Neural crest cell (in vitro differentiated cells): ENCODE results near the gene CCL21. TPM values are rescaled to one million over a fixed set of nuclear protein-coding genes. Genes with fewer than 3 reads are reported as not detected.
"Not testable (repeated sequence)": the region's sequence is repeated elsewhere in the genome, so short reads cannot be mapped to it uniquely, and the experiment has no call there.

Experiments
- DNase-seq: peaks from one replicate; pipeline ENCODE4 v3.0.0; 2021; ENCODE audit warnings: low read depth, mixed read lengths, low spot score
- H3K27ac Mint-ChIP-seq: one replicate; pipeline ENCODE4 v1.8.0; 2021; ENCODE audit warnings: mild to moderate bottlenecking, mixed read lengths; ENCODE audit not compliant: unreplicated experiment
- H3K27me3 Mint-ChIP-seq: 2 replicates; pipeline ENCODE4 v1.8.0; 2021; ENCODE audit warnings: low read depth, mild to moderate bottlenecking, mixed read lengths
- H3K36me3 Mint-ChIP-seq: 2 replicates; pipeline ENCODE4 v1.8.0; 2021; ENCODE audit warnings: low read depth, mild to moderate bottlenecking, mixed read lengths
- H3K4me1 Mint-ChIP-seq: 2 replicates; pipeline ENCODE4 v1.8.0; 2021; ENCODE audit warnings: mixed read lengths
- H3K4me3 Mint-ChIP-seq: one replicate; pipeline ENCODE4 v1.8.0; 2021; ENCODE audit warnings: mild to moderate bottlenecking, mixed read lengths
- H3K9me3 Mint-ChIP-seq: 2 replicates; pipeline ENCODE4 v1.8.0; 2021; ENCODE audit warnings: mixed read lengths
- CTCF ChIP-seq: fragments of 200-600 bp; sonication (generic); conservative IDR thresholded peaks from 2 replicates; pipeline ENCODE4 v1.5.0; 2021; ENCODE audit warnings: antibody characterized with exemption, mild to moderate bottlenecking
- total RNA-seq: library from RNA; stranded (reverse); gene quantifications from 2 replicates; pipeline ENCODE4 v1.2.1, GENCODE V29; 2021

Gene CCL21
- total RNA-seq, 1 donor from 2014 or later: not detected

DNA sequence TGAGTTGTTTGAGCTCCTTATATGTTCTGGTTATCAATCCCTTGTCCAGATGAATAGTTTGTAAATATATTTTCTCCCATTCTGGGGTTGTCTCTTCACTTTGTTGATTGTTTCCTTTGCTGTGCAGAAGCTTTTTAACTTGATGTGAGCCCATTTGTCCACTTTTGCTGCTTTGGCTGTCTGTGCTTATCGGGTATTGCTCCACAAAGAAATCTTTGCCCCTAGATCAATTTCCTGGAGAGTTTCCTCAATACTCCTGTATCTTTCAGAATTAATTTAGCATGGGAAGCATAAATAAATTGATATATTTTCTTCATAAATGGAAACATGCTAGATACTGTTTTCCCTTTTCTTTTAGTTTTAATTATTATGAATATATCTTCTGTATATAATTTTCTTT, 22.5 kb upstream of the CCL21 start:
- Mint-ChIP-seq H3K36me3 (no peaks in the 10 kb centered on the region), H3K4me1 (no peaks in the 10 kb centered on the region), H3K27me3 (peaks cover 2% of the 10 kb centered on the region), H3K9me3 (no peaks in the 10 kb centered on the region), H3K27ac (no peak overlapping the region), H3K4me3 (no peak overlapping the region)
- DNase-seq: no peak
- TF ChIP-seq CTCF: no peak

- H3K27ac Mint-ChIP-seq: no peak overlapping the region
- no peaks in the 10 kb centered on the region for H3K4me1 Mint-ChIP-seq
- H3K9me3 Mint-ChIP-seq: no peaks in the 10 kb centered on the region
- H3K27me3 Mint-ChIP-seq: peaks cover 2% of the 10 kb centered on the region
- H3K36me3 Mint-ChIP-seq: no peaks in the 10 kb centered on the region
- no peak for TF ChIP-seq CTCF
- H3K4me3 Mint-ChIP-seq: no peak overlapping the region
- no peak for DNase-seq
These were observed 13.2 kb upstream of the CCL21 start for GRCh38 chr9:34723141-34723540.

DNA sequence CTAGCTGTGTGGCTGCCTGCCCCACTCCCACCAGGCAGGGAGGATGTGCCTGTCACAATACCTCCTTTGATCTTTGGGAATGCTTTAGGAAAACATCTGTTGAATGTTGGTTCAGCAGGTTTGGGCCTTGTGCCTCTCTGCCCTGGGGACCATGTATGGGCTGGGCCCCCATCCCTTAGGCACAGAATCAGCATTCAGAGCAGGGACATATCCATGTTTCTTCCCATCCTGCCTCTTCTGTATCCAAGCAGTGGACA, 9.8 kb upstream of the CCL21 start:
- not testable (repeated sequence) for H3K9me3 Mint-ChIP-seq, H3K27me3 Mint-ChIP-seq, H3K4me3 Mint-ChIP-seq, DNase-seq, H3K4me1 Mint-ChIP-seq, H3K27ac Mint-ChIP-seq, H3K36me3 Mint-ChIP-seq

DNA sequence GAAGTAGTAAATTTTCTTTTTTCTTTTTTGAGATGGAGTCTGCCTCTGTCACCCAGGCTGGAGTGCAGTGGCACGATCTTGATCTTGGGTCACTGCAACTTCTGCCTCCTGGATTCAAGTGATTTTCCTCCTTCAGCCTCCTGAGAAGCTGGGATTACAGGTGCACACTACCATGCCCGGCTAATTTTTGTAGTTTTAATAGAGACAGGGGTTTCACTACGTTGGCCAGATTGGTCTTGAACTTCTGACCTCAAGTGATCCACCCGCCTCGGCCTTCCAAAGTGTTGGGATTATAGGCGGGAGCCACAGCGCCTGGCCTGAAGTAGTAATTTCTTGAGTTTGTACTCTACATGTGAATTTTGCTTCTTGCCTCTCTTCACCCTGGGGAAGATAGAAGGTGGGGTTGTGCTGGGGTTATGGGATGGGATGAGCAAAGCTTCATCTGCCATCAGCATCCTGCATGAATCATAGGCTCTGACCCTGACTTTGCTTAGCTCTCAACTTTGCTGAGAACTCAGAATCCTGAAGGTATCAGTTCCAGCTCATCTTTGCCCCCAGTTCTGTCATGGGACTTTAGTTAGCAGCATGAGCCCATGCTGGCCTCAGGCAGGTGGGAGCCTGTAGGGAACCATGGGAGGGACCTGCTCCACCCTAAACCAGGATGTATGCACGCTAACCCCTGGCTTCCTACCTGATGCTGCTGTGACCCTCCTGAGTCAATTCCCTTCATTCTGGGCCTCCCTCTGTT, 9.3 kb upstream of the CCL21 start:
- Mint-ChIP-seq H3K27ac (peak overlapping the region; percentile 91), H3K4me1 (no peaks in the 10 kb centered on the region), H3K4me3 (no peak overlapping the region), H3K9me3 (no peaks in the 10 kb centered on the region), H3K36me3 (no peaks in the 10 kb centered on the region), H3K27me3 (peaks cover 4% of the 10 kb centered on the region)
- DNase-seq: no peak
- TF ChIP-seq CTCF: no peak

GRCh38 chr9:34717996-34718614, 8.2 kb upstream of the CCL21 start:
- Mint-ChIP-seq H3K4me3 (no peak overlapping the region), H3K27ac (no peak overlapping the region), H3K36me3 (no peaks in the 10 kb centered on the region), H3K4me1 (no peaks in the 10 kb centered on the region), H3K9me3 (no peaks in the 10 kb centered on the region), H3K27me3 (peaks cover 8% of the 10 kb centered on the region)
- no peak for TF ChIP-seq CTCF
- DNase-seq: no peak

GRCh38 chr9:34716711-34717110, 6.8 kb upstream of the CCL21 start:
- no peaks in the 10 kb centered on the region for H3K9me3 Mint-ChIP-seq

More at GRCh38 chr9:34716711-34717110, 6.8 kb upstream of the CCL21 start:
- no peak for DNase-seq
- no peaks in the 10 kb centered on the region for H3K36me3 Mint-ChIP-seq
- TF ChIP-seq CTCF: no peak
- H3K27ac Mint-ChIP-seq: no peak overlapping the region
- H3K27me3 Mint-ChIP-seq: peaks cover 10% of the 10 kb centered on the region
- no peaks in the 10 kb centered on the region for H3K4me1 Mint-ChIP-seq
- H3K4me3 Mint-ChIP-seq: no peak overlapping the region
